Activated CD8-positive, alpha-beta memory T cell treated with anti-CD3 and anti-CD28 coated beads, Interleukin-2, amount 50 U/mL, for 24 hours (primary cell): ENCODE data around the gene PKDCC.
"Not testable (repeated sequence)": the region's sequence is repeated elsewhere in the genome, so short reads cannot be mapped to it uniquely, and the experiment has no call there.

ENCODE experiments used
- DNase-seq: peaks from one replicate; pipeline ENCODE4 v3.0.0-alpha.2; 2020; ENCODE audit errors: extremely low read depth

PKDCC gene

GRCh38 chr2:42063431-42064171 lies 15.8 kb downstream of the PKDCC start:
- DNase-seq = no peak

GRCh38 chr2:42064417-42064942 lies 16.7 kb downstream of the PKDCC start:
- no peak for DNase-seq

- not testable (repeated sequence) for DNase-seq
These were observed 17.9 kb downstream of the PKDCC start for GRCh38 chr2:42065753-42066152.

- not testable (repeated sequence) for DNase-seq
These were observed 19.2 kb downstream of the PKDCC start for GRCh38 chr2:42067001-42067400.

GRCh38 chr2:42067521-42067920 lies 19.7 kb downstream of the PKDCC start:
- DNase-seq = no peak

- no peak for DNase-seq
These were observed 20.9 kb downstream of the PKDCC start for GRCh38 chr2:42068571-42069178.

GRCh38 chr2:42069568-42069967 lies 21.7 kb downstream of the PKDCC start:
- DNase-seq = no peak

- no peak for DNase-seq
These were observed 24.0 kb downstream of the PKDCC start for GRCh38 chr2:42071791-42072190.

GRCh38 chr2:42072349-42073118 lies 24.7 kb downstream of the PKDCC start:
- no peak for DNase-seq

- no peak for DNase-seq
These were observed 26.1 kb downstream of the PKDCC start for GRCh38 chr2:42073739-42074503.

GRCh38 chr2:42074661-42075060 lies 26.8 kb downstream of the PKDCC start:
- DNase-seq = no peak

- no peak for DNase-seq
These were observed 28.8 kb downstream of the PKDCC start for GRCh38 chr2:42076357-42077225.

GRCh38 chr2:42077343-42077742 lies 29.5 kb downstream of the PKDCC start:
- DNase-seq = no peak

GRCh38 chr2:42079737-42080287 lies 32.0 kb downstream of the PKDCC start:
- no peak for DNase-seq

- not testable (repeated sequence) for DNase-seq
These were observed 33.3 kb downstream of the PKDCC start for GRCh38 chr2:42081151-42081550.

GRCh38 chr2:42082016-42082415 lies 34.2 kb downstream of the PKDCC start:
- no peak for DNase-seq

- DNase-seq = no peak
These were observed 36.4 kb downstream of the PKDCC start for GRCh38 chr2:42084231-42084671.

GRCh38 chr2:42085070-42085469 lies 37.2 kb downstream of the PKDCC start:
- not testable (repeated sequence) for DNase-seq

- no peak for DNase-seq
These were observed 38.1 kb downstream of the PKDCC start for GRCh38 chr2:42085706-42086487.
